NCI-H1092 treated with DMSO at 0.1 percent for 48 hours (cell line): ENCODE data around the gene CAPN10.

Experiments
- DNase-seq: peaks from one replicate; lab custom pipeline; 2025; lab: John Stamatoyannopoulos, UW

CAPN10 gene

GRCh38 chr2:240624011-240624949, 37.7 kb downstream of the CAPN10 start:
- DNase-seq: no peak

GRCh38 chr2:240624950-240625621, 38.6 kb downstream of the CAPN10 start, which contains the start of gene GPR35:
TSS of gene GPR35 (plus strand) at chr2:240625480. CDS start at chr2:240629953, 4,473 bp downstream.
- no peak for DNase-seq

DNA sequence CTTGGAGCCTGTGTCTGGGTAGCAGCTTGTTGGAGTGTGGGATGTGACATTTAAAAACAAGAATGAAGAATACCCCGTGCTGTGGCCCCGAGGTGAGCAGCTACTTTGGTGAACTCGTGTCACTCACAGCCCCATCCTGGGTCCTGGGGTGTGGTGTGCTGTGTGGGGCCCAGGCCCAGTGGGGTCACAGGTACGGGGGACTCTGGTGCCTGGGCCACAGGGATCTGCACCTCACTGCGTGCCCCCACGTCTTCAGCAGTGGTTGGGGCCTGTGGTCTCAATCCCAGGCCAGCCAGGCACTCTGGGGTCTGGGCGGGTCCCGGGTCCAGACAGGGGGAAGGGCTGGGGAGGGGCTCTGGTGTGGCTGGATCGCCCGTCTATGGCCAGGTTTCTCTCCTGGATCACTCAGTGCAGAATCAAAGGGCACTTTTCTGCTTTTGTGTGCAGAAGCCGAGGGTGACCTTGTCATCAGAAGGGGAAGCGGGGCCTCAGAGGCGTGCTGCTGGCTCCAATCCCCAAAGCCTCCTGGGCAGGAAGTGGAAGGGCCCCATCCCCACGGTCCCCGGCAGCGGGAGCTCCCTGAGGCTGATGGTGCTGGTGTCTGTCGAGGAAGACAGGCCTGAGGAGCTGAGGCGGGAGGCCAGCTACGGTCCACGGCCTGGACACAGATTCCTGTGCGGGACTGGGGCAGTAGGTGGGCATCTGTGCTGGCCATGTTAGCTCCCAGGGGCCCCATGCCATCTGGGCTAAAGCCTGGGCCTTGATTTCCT, 40.2 kb downstream of the CAPN10 start:
- no peak for DNase-seq

- DNase-seq: no peak
Observed at GRCh38 chr2:240627736-240628506, 41.4 kb downstream of the CAPN10 start.

GRCh38 chr2:240628507-240628807, 41.9 kb downstream of the CAPN10 start:
- no peak for DNase-seq

DNA sequence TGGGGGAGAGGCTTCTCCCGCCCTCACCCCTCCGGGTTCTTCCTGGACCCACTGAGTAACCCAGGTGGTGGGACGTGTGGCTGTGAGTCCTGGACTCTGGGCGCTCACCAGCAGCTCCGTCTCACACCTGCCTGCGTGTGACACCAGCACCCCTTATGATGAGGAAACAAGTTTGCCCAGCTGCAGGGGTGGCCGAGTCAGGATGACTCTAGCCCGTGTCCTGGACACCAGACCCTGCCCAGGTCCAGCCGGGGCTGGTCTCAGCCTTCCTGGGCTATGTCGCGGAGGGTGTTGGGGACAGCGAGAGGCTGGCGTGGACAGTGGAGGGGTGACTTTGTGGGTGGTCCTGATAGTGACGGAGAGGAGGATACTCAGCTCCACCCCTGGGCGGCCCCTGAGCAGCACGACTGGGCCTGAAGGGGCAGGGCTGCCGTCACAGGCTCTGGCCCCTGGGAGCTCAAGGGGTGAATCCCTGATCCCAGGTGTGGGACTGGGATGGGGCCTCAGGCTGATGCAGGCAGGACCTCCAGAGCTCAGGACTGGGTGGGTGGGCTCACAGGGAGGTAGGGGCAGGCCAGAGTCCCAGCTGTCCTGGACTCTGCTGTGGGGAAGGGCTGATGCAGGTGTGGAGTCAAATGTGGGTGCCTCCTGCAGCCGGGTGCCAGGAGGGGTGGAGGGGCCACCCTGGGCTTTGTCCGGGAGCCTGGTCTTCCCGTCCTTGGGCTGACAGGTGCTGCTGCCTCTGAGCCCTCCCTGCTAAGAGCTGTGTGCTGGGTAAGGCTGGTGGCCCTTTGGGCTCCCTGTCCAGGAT, 42.5 kb downstream of the CAPN10 start:
- no peak for DNase-seq

- no peak for DNase-seq
Observed at GRCh38 chr2:240629619-240629967, 43.1 kb downstream of the CAPN10 start.

DNA sequence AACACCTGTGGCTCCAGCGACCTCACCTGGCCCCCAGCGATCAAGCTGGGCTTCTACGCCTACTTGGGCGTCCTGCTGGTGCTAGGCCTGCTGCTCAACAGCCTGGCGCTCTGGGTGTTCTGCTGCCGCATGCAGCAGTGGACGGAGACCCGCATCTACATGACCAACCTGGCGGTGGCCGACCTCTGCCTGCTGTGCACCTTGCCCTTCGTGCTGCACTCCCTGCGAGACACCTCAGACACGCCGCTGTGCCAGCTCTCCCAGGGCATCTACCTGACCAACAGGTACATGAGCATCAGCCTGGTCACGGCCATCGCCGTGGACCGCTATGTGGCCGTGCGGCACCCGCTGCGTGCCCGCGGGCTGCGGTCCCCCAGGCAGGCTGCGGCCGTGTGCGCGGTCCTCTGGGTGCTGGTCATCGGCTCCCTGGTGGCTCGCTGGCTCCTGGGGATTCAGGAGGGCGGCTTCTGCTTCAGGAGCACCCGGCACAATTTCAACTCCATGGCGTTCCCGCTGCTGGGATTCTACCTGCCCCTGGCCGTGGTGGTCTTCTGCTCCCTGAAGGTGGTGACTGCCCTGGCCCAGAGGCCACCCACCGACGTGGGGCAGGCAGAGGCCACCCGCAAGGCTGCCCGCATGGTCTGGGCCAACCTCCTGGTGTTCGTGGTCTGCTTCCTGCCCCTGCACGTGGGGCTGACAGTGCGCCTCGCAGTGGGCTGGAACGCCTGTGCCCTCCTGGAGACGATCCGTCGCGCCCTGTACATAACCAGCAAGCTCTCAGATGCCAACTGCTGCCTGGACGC, 43.6 kb downstream of the CAPN10 start:
- no peak for DNase-seq

- DNase-seq: no peak
Observed at GRCh38 chr2:240630771-240631547, 44.4 kb downstream of the CAPN10 start.

DNA sequence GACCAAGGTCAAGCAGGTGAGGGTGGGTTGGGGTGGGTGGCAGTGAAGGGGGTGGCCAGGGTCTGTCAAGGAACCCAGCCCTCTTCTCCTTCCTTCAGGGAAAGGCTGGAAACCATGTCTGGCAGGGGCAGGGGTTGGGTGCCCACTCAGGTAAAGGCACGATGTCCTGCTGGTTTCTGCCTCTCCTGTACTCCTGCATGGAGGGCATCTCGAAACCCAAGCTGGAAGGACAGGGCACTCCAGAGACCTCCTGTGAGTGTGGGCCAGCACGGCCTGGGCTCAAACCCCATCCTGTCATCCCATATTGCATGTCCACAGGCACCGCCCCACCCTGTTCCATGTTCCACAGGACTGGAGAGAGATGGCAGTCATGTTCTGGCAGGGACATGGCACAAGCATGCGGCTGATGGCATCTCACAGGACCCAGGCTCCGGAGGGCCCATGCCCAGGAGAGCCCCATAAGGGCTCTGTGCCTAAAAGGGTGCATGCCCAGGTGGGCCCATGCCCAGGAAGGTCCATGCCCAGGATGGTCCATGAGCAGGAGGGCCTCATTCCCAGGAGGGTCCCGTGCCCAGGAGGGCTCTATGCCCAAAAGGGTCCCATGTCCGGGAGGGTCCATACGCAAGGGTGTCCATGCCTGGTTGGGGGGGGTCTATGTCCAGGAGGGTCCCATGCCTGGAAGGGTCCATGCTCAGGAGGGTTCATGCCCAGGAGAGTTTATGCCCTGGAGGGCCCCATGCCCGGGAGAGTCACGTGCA, 45.2 kb downstream of the CAPN10 start:
- no peak for DNase-seq

- no peak for DNase-seq
Observed at GRCh38 chr2:240632306-240632721, 45.8 kb downstream of the CAPN10 start.

GRCh38 chr2:240635121-240635997, 48.8 kb downstream of the CAPN10 start:
- no peak for DNase-seq

DNA sequence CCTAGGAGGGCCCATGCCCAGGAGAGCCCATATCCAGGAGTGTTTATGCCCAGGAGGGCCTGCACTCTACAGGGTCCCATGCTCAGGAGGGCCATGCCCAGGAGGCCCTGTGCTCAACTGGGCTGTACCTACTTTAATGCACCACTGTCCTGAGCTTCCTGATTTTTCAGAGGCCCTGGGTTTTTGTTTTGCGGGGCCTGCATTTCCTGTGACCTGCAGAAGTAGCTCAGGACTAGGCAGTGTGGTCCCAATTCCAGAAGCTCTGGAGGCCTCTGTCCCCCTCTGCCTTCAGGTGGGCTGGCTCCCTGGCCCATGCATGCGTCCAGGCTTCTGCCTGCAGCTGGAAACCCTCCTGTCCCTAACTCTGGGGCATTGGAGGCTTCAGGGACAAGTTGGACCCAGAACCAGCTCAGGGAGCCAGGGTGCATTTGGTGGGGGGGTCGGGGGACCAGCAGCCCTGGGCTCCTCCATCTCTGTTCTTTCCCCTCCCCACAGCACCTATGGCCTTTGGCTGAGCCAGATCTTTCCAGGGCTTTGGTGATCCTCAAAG, 49.5 kb downstream of the CAPN10 start:
- no peak for DNase-seq

- no peak for DNase-seq
Observed at GRCh38 chr2:240636563-240637115, 50.1 kb downstream of the CAPN10 start.

DNA sequence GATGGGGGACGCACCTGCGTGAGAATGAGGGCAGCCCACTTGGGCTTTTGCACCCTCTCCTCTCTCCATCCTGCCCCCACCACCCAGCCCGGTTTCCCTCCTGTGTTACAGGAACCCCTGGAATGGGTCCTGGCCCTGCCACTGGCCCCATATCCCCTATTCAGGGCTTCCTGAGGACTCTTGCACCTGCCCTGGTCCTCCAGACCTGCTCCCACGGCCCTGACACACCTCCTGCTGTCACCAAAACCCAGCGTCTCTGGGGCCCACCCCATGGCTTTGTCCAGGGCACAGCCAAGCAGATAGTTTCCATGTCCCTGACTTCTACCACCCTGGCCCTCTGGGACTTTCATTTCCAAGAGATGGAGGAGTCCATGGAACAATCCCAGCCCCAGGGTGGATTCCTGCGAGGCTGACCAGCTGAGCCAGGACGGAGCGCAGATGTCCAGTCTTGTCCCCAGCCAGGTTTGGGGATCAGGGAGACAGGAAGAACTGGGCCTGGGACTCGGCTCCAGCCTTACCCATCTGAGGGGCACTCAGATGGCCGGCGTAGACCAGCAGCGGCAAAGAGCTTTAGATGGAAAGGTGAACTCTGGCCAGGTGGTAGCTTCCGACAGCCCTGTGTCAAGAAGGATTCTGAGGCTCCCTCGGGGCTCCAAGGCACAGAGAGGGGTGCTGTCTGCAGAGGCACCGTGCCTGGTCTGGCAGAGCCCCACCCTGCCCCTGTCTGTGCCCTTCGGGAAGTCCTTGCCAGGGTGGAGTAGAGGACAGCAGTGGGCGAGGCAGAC, 50.8 kb downstream of the CAPN10 start:
- DNase-seq: no peak

GRCh38 chr2:240637901-240638345, 51.4 kb downstream of the CAPN10 start:
- no peak for DNase-seq
